ENCODE results near the gene FABP7.

DNA sequence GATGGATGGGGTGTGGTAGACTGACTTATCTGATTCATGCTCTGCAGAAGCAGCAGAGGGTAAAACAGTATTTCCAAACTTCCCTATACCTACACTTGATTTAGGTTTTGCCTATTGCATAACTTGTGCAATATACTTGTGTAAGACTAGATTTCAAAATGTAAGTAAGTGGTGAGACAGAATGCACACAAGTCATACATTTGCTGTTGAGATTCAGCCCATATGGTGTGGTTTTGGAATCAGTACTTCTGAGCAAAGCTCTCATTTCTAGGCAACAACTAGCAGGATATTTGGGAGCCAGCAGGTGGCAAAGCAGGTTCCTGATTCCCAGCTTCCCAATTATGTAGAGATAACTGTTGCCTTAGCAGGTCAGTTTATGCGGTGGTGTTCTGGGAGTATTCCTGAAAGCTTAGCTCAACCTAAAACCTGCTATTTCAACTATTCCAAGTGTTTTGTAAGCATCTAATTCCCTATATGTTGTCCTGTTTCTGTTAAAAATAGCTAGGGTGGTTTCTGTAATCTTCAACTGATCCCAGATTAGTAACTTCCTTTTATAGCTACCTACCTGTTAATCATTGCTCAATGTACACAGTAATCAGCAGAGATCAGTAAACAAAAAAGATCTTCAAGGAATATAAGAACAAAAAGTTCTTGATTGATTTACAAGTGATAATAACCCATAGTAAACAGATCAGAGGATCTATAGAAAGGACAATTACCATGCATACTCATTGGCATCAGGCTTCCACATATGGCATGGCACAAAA, 8.5 kb upstream of the FABP7 start:
- TF ChIP-seq POLR2A (IDR thresholded peaks at IDR 0.05) (no peak), EP300 (IDR thresholded peaks at IDR 0.05) (no peak)
- TF ChIP-seq, protein P1, sequence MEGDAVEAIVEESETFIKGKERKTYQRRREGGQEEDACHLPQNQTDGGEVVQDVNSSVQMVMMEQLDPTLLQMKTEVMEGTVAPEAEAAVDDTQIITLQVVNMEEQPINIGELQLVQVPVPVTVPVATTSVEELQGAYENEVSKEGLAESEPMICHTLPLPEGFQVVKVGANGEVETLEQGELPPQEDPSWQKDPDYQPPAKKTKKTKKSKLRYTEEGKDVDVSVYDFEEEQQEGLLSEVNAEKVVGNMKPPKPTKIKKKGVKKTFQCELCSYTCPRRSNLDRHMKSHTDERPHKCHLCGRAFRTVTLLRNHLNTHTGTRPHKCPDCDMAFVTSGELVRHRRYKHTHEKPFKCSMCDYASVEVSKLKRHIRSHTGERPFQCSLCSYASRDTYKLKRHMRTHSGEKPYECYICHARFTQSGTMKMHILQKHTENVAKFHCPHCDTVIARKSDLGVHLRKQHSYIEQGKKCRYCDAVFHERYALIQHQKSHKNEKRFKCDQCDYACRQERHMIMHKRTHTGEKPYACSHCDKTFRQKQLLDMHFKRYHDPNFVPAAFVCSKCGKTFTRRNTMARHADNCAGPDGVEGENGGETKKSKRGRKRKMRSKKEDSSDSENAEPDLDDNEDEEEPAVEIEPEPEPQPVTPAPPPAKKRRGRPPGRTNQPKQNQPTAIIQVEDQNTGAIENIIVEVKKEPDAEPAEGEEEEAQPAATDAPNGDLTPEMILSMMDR (IDR thresholded peaks at IDR 0.05) = no peak

Data from tibial nerve (tissue), 4 donors.